ENCODE data around the gene KLHL30. TPM values are rescaled to one million over a fixed set of nuclear protein-coding genes. Genes with fewer than 3 reads are reported as not detected.

Gene KLHL30
- total and polyA plus RNA-seq, 3 experiments from 2014 or later, result not detected

- ChIA-PET CTCF (no interaction called here), POLR2A (no interaction called here)
- H3K36me3 ChIP-seq (ENCODE audit: insufficient read depth, low read length), result no peaks in the 10 kb centered on the region
- Mint-ChIP-seq H3K9me3 (no peaks in the 10 kb centered on the region), H3K4me1 (peaks cover 4 to 7% (median 6%) of the 10 kb centered on the region in 3 donors), H3K4me3 (no peak overlapping the region), H3K27me3 (peaks cover 0 to 2% of the 10 kb centered on the region in 2 donors), H3K27ac (no peak overlapping the region), H3K36me3 (no peaks in the 10 kb centered on the region)
- no peak for DNase-seq
- H3K27ac ChIP-seq (ENCODE audit: low read depth, low read length), result no peak overlapping the region
- no peaks in the 10 kb centered on the region for H3K9me3 ChIP-seq (ENCODE audit: low read length)
- H3K4me3 ChIP-seq (ENCODE audit: low read length), result no peak overlapping the region
- H3K27me3 ChIP-seq (ENCODE audit: insufficient read depth, low read length, poor library complexity, severe bottlenecking), result no peaks in the 10 kb centered on the region
- H3K4me1 ChIP-seq (ENCODE audit: insufficient read depth, low read length), result peaks cover 5% of the 10 kb centered on the region
Observed at GRCh38 chr2:238140040-238140439, 1.6 kb downstream of the KLHL30 start.

GRCh38 chr2:238140721-238141540, 2.5 kb downstream of the KLHL30 start:
- Mint-ChIP-seq H3K4me1 (peaks cover 4 to 7% (median 6%) of the 10 kb centered on the region in 3 donors), H3K27ac (no peak overlapping the region), H3K27me3 (peaks cover 0 to 2% of the 10 kb centered on the region in 2 donors), H3K4me3 (no peak overlapping the region), H3K9me3 (no peaks in the 10 kb centered on the region), H3K36me3 (no peaks in the 10 kb centered on the region)
- Histone ChIP-seq H3K36me3 (ENCODE audit: insufficient read depth, low read length) (no peaks in the 10 kb centered on the region), H3K4me1 (ENCODE audit: insufficient read depth, low read length) (peaks cover 5% of the 10 kb centered on the region), H3K4me3 (ENCODE audit: low read length) (no peak overlapping the region), H3K27ac (ENCODE audit: low read depth, low read length) (no peak overlapping the region), H3K9me3 (ENCODE audit: low read length) (no peaks in the 10 kb centered on the region), H3K27me3 (ENCODE audit: insufficient read depth, low read length, poor library complexity, severe bottlenecking) (no peaks in the 10 kb centered on the region)
- CTCF ChIA-PET, result no interaction called here
- POLR2A ChIA-PET, result no interaction called here
- no peak for DNase-seq

GRCh38 chr2:238141541-238142318, 3.3 kb downstream of the KLHL30 start:
- ChIA-PET CTCF (no interaction called here), POLR2A (no interaction called here)
- no peak for DNase-seq
- Histone ChIP-seq H3K4me3 (ENCODE audit: low read length) (no peak overlapping the region), H3K27me3 (ENCODE audit: insufficient read depth, low read length, poor library complexity, severe bottlenecking) (no peaks in the 10 kb centered on the region), H3K9me3 (ENCODE audit: low read length) (no peaks in the 10 kb centered on the region), H3K27ac (ENCODE audit: low read depth, low read length) (no peak overlapping the region), H3K36me3 (ENCODE audit: insufficient read depth, low read length) (no peaks in the 10 kb centered on the region), H3K4me1 (ENCODE audit: insufficient read depth, low read length) (peaks cover 5% of the 10 kb centered on the region)
- H3K4me1 Mint-ChIP-seq, result peaks cover 4 to 7% (median 6%) of the 10 kb centered on the region in 3 donors
- H3K9me3 Mint-ChIP-seq, result no peaks in the 10 kb centered on the region
- H3K36me3 Mint-ChIP-seq, result no peaks in the 10 kb centered on the region
- H3K27ac Mint-ChIP-seq, result peak overlapping the region in 2 of 8 donors; percentile 3 to 57
- peaks cover 0 to 2% of the 10 kb centered on the region in 2 donors for H3K27me3 Mint-ChIP-seq
- no peak overlapping the region for H3K4me3 Mint-ChIP-seq

- Mint-ChIP-seq H3K27ac (no peak overlapping the region), H3K9me3 (no peaks in the 10 kb centered on the region), H3K36me3 (no peaks in the 10 kb centered on the region), H3K27me3 (peaks cover 0 to 2% of the 10 kb centered on the region in 2 donors), H3K4me3 (no peak overlapping the region), H3K4me1 (peaks cover 4 to 7% (median 6%) of the 10 kb centered on the region in 3 donors)
- DNase-seq, result no peak
- Histone ChIP-seq H3K4me1 (ENCODE audit: insufficient read depth, low read length) (peaks cover 5% of the 10 kb centered on the region), H3K27me3 (ENCODE audit: insufficient read depth, low read length, poor library complexity, severe bottlenecking) (no peaks in the 10 kb centered on the region), H3K36me3 (ENCODE audit: insufficient read depth, low read length) (no peaks in the 10 kb centered on the region), H3K27ac (ENCODE audit: low read depth, low read length) (no peak overlapping the region), H3K4me3 (ENCODE audit: low read length) (no peak overlapping the region), H3K9me3 (ENCODE audit: low read length) (no peaks in the 10 kb centered on the region)
- CTCF ChIA-PET, result no interaction called here
- POLR2A ChIA-PET, result no interaction called here
Observed at GRCh38 chr2:238142382-238143205, 4.1 kb downstream of the KLHL30 start.

GRCh38 chr2:238143239-238143951, 4.9 kb downstream of the KLHL30 start:
- Histone ChIP-seq H3K9me3 (ENCODE audit: low read length) (no peaks in the 10 kb centered on the region), H3K27ac (ENCODE audit: low read depth, low read length) (no peak overlapping the region), H3K4me3 (ENCODE audit: low read length) (no peak overlapping the region), H3K27me3 (ENCODE audit: insufficient read depth, low read length, poor library complexity, severe bottlenecking) (no peaks in the 10 kb centered on the region), H3K36me3 (ENCODE audit: insufficient read depth, low read length) (no peaks in the 10 kb centered on the region), H3K4me1 (ENCODE audit: insufficient read depth, low read length) (peaks cover 5% of the 10 kb centered on the region)
- POLR2A ChIA-PET, result no interaction called here
- CTCF ChIA-PET, result no interaction called here
- no peak overlapping the region for H3K4me3 Mint-ChIP-seq
- DNase-seq, result no peak
- H3K36me3 Mint-ChIP-seq, result no peaks in the 10 kb centered on the region
- H3K4me1 Mint-ChIP-seq, result peaks cover 4 to 7% (median 6%) of the 10 kb centered on the region in 3 donors
- no peaks in the 10 kb centered on the region for H3K9me3 Mint-ChIP-seq
- peaks cover 0 to under 1% of the 10 kb centered on the region in 2 donors for H3K27me3 Mint-ChIP-seq
- H3K27ac Mint-ChIP-seq, result no peak overlapping the region

GRCh38 chr2:238144262-238144661, 5.8 kb downstream of the KLHL30 start:
- Histone ChIP-seq H3K27me3 (ENCODE audit: insufficient read depth, low read length, poor library complexity, severe bottlenecking) (no peaks in the 10 kb centered on the region), H3K36me3 (ENCODE audit: insufficient read depth, low read length) (no peaks in the 10 kb centered on the region), H3K4me1 (ENCODE audit: insufficient read depth, low read length) (peaks cover 5% of the 10 kb centered on the region), H3K27ac (ENCODE audit: low read depth, low read length) (no peak overlapping the region), H3K4me3 (ENCODE audit: low read length) (no peak overlapping the region), H3K9me3 (ENCODE audit: low read length) (no peaks in the 10 kb centered on the region)
- no peaks in the 10 kb centered on the region for H3K36me3 Mint-ChIP-seq
- H3K27me3 Mint-ChIP-seq, result no peaks in the 10 kb centered on the region
- ChIA-PET CTCF (no interaction called here), POLR2A (no interaction called here)
- H3K4me1 Mint-ChIP-seq, result peaks cover 4 to 7% (median 6%) of the 10 kb centered on the region in 3 donors
- H3K9me3 Mint-ChIP-seq, result no peaks in the 10 kb centered on the region
- H3K4me3 Mint-ChIP-seq, result no peak overlapping the region
- no peak for DNase-seq
- H3K27ac Mint-ChIP-seq, result peak overlapping the region in 1 of 8 donors; percentile 41

GRCh38 chr2:238145046-238145445, 6.6 kb downstream of the KLHL30 start:
- peaks cover 4 to 7% (median 6%) of the 10 kb centered on the region in 3 donors for H3K4me1 Mint-ChIP-seq
- POLR2A ChIA-PET, result no interaction called here
- H3K27me3 Mint-ChIP-seq, result no peaks in the 10 kb centered on the region
- CTCF ChIA-PET, result no interaction called here
- no peaks in the 10 kb centered on the region for H3K36me3 Mint-ChIP-seq
- no peak overlapping the region for H3K4me3 ChIP-seq (ENCODE audit: low read length)
- H3K27ac ChIP-seq (ENCODE audit: low read depth, low read length), result no peak overlapping the region
- H3K9me3 Mint-ChIP-seq, result no peaks in the 10 kb centered on the region
- no peaks in the 10 kb centered on the region for H3K27me3 ChIP-seq (ENCODE audit: insufficient read depth, low read length, poor library complexity, severe bottlenecking)
- no peak for DNase-seq
- H3K4me3 Mint-ChIP-seq, result no peak overlapping the region
- H3K9me3 ChIP-seq (ENCODE audit: low read length), result no peaks in the 10 kb centered on the region
- peak overlapping the region in 1 of 8 donors; percentile 72 for H3K27ac Mint-ChIP-seq
- H3K36me3 ChIP-seq (ENCODE audit: insufficient read depth, low read length), result no peaks in the 10 kb centered on the region
- peaks cover 5% of the 10 kb centered on the region for H3K4me1 ChIP-seq (ENCODE audit: insufficient read depth, low read length)

All from CD8-positive, alpha-beta memory T cell (primary cell).